ENCODE measurements around the gene PRPF19. TPM values are rescaled to one million over a fixed set of nuclear protein-coding genes. Genes with fewer than 3 reads are reported as not detected.
A peak's percentile ranks its signal among the peaks of the same experiment; 100 is the strongest.

The PRPF19 gene
- total RNA-seq (10 to 100 TPM; 97.4 to 99.2 TPM), polyA plus RNA-seq (10 to 100 TPM; 10.8 to 17.1 TPM)

DNA sequence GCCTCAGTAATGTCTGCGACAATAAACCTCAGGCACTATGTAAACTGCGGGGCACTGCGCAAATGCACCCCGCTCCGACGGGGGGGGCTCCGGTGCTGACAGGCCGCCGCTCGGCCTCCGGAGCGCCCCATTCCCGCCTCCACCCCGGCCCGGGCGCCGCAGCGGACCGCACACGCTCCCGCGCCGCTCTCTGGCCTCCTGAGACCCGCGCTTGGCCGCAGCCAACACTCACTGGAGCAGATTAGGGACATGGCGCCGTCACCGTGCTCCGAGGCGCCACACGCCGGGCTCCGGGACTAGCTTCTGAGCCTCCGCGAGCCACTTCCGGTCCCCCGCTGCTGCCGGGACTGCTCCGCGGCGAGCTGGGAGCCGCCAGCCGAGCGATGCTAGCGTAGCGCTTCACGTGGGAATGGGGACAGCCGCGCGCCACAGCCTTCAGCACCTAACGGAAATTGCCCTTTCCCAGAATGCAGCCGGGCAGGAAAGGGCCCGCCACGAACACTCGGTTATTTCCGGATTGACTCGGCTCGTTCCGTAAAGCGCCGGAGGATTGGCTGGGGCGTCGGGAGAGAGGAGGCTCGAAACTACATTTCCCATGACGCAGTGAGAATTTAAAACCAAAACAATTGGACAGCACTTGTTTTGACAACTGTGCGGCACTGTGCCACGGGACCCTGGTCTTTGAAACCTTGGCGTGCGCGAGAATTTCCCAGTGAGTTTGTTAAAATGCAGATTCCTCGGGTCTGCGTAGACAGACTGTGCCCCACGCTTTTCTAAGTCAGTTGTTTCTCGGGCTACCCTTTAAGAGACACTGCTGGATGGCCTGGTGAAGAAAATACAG is at the start of gene PRPF19:
PRPF19 (minus strand) TSS at position 454 of the 841 bp plus-strand sequence; CDS start at position 251, 203 bp downstream.
- Histone ChIP-seq H3K27me3 (ENCODE audit: insufficient read depth, low read length) (no peaks in the 10 kb centered on the region), H3K9me3 (ENCODE audit: control insufficient read depth in 1 of 2, low read length in 2 of 2) (no peaks in the 10 kb centered on the region), H3K27ac (ENCODE audit: low read depth, low read length) (peak within 1 kb of the TSS; percentile 85), H3K4me1 (ENCODE audit: insufficient read depth, low read length) (peaks cover 38% of the 10 kb centered on the region), H3K36me3 (ENCODE audit: insufficient read depth, low read length) (peaks cover 21% of the 10 kb centered on the region), H3K4me3 (ENCODE audit: low read length in 2 of 2) (peak within 1 kb of the TSS; percentile 85)
- Mint-ChIP-seq H3K4me3 (peak within 1 kb of the TSS; percentile 82 to 94 (median 91)), H3K9me3 (no peaks in the 10 kb centered on the region), H3K36me3 (peaks cover 11 to 39% of the 10 kb centered on the region in 2 donors), H3K27me3 (no peaks in the 10 kb centered on the region), H3K27ac (peak within 1 kb of the TSS; percentile 94 to 99 (median 99)), H3K4me1 (peaks cover 19 to 60% (median 38%) of the 10 kb centered on the region in 4 donors)
- intact Hi-C loops (cut with micrococcal nuclease): loop anchor here (1.0 to 2.0 kb wide), 4 partner anchors 8 to 426 kb away; partner anchors contain the start of genes DDB1, TKFC, TMEM109 and VPS37C
- CTCF ChIA-PET (ENCODE audit: partially characterized antibody): interaction anchor here (1.1 to 9.7 kb wide), 6 partner anchors 8 to 281 kb away, joined by 3 to 117 read pairs (median 4); partner anchors contain the start of gene TMEM109
- POLR2A ChIA-PET (ENCODE audit: partially characterized antibody): interaction anchor here (0.7 to 7.9 kb wide), 18 partner anchors 8 to 254 kb away, joined by 3 to 111 read pairs (median 4); partner anchors contain the start of genes CD6 and TMEM109
- DNase-seq: peak; percentile 99 to 100 (median 99)

DNA sequence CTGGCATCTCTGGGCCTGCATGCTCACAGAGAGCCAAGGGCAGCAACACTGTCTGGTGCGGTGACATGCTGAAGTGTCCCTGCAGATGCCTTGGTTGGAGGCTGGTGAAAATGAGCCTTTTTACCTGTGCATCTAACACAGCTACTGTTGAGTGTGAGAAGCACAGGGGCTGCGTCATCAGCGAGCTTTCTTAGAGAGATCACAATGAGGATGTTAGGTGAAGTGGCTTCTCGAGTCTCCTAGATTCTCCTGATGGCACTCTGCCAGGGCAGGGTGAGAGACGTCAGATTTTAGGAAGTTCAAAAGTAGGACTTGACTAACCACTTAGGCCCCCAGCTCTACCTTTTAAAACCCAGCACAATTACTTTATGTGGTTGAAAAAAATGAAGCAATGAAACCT is 49.2 kb upstream of the PRPF19 start:
- POLR2A ChIA-PET (ENCODE audit: partially characterized antibody): no interaction called here
- Mint-ChIP-seq H3K9me3 (no peaks in the 10 kb centered on the region), H3K4me3 (no peak overlapping the region), H3K36me3 (no peaks in the 10 kb centered on the region), H3K4me1 (peaks cover 6 to 16% (median 11%) of the 10 kb centered on the region in 4 donors), H3K27ac (no peak overlapping the region), H3K27me3 (peaks cover 7 to 8% of the 10 kb centered on the region in 2 donors)
- peaks cover 9% of the 10 kb centered on the region for H3K4me1 ChIP-seq (ENCODE audit: insufficient read depth, low read length)
- CTCF ChIA-PET (ENCODE audit: partially characterized antibody): interaction anchor here (1.6 kb wide), 1 partner anchor 41 kb away, joined by 3 read pairs; no protein-coding TSS in a partner anchor
- intact Hi-C loops (cut with micrococcal nuclease): no loop called here
- H3K27me3 ChIP-seq (ENCODE audit: insufficient read depth, low read length): peaks cover 6% of the 10 kb centered on the region
- H3K4me3 ChIP-seq (ENCODE audit: low read length in 2 of 2): no peak overlapping the region
- H3K27ac ChIP-seq (ENCODE audit: low read depth, low read length): no peak overlapping the region
- no peaks in the 10 kb centered on the region for H3K36me3 ChIP-seq (ENCODE audit: insufficient read depth, low read length)
- H3K9me3 ChIP-seq (ENCODE audit: control insufficient read depth in 1 of 2, low read length in 2 of 2): no peaks in the 10 kb centered on the region
- DNase-seq: no peak

DNA sequence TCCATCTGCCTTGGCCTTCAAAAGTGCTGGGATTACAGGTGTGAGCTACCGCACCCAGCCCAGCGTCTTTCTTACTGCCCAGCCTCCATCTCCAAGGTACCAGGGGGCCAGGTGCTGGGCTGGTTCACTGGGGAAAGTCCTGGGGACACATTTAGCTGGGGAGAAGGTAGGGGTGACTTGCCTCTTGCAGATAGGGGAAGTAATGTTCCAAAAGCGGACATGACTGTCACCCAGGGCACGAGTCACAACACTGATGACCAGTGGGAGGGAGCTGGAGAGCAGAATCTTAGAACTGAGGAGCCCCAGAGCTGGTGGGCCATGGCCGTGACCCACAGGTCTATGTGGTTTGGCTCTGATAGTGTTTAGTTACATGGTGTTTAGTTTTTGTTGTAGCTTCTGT is 48.0 kb upstream of the PRPF19 start:
- H3K27ac Mint-ChIP-seq: no peak overlapping the region
- peaks cover 7 to 10% of the 10 kb centered on the region in 2 donors for H3K27me3 Mint-ChIP-seq
- no peaks in the 10 kb centered on the region for H3K36me3 Mint-ChIP-seq
- H3K27me3 ChIP-seq (ENCODE audit: insufficient read depth, low read length): peaks cover 9% of the 10 kb centered on the region
- no peak overlapping the region for H3K27ac ChIP-seq (ENCODE audit: low read depth, low read length)
- ChIA-PET CTCF (ENCODE audit: partially characterized antibody) (interaction anchor here (1.4 to 1.6 kb wide), 2 partner anchors 9 to 39 kb away, joined by 3 read pairs; no protein-coding TSS in a partner anchor), POLR2A (ENCODE audit: partially characterized antibody) (interaction anchor here (0.7 kb wide), 1 partner anchor 17 kb away, joined by 3 read pairs; the partner anchor contains the start of gene CD6)
- intact Hi-C loops (cut with micrococcal nuclease): no loop called here
- no peaks in the 10 kb centered on the region for H3K9me3 Mint-ChIP-seq
- peaks cover 9% of the 10 kb centered on the region for H3K4me1 ChIP-seq (ENCODE audit: insufficient read depth, low read length)
- H3K4me3 Mint-ChIP-seq: no peak overlapping the region
- no peaks in the 10 kb centered on the region for H3K9me3 ChIP-seq (ENCODE audit: control insufficient read depth in 1 of 2, low read length in 2 of 2)
- H3K36me3 ChIP-seq (ENCODE audit: insufficient read depth, low read length): no peaks in the 10 kb centered on the region
- peaks cover 6 to 20% (median 11%) of the 10 kb centered on the region in 4 donors for H3K4me1 Mint-ChIP-seq
- H3K4me3 ChIP-seq (ENCODE audit: low read length in 2 of 2): no peak overlapping the region
- DNase-seq: no peak

DNA sequence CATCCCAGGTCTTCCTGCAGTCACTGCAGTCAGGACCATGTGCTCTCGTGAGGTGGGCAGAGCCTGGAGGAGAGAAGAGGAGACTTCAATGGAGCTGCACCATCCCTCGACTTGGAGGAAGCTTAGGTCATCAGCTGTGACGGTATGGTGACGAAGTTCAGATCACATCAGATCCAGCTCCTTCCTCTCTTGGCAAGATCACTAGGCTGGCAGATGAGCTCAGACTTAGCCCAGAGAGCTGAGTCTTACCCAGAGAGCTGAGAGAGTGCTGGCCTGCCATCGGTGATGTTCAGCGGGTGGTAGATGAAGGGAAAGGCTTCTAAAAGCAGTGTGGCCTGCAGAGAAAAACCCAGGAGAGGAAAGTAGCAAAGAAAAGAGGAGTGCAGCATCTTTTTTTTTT is 47.4 kb upstream of the PRPF19 start:
- no peak for DNase-seq
- ChIA-PET CTCF (ENCODE audit: partially characterized antibody) (interaction anchor here (0.8 to 1.5 kb wide), 3 partner anchors 8 to 22 kb away, joined by 3 to 4 read pairs (median 4); no protein-coding TSS in a partner anchor), POLR2A (ENCODE audit: partially characterized antibody) (interaction anchor here (0.7 kb wide), 1 partner anchor 18 kb away, joined by 3 read pairs; the partner anchor contains the start of gene CD6)
- Mint-ChIP-seq H3K36me3 (no peaks in the 10 kb centered on the region), H3K9me3 (no peaks in the 10 kb centered on the region), H3K4me1 (peaks cover 6 to 20% (median 11%) of the 10 kb centered on the region in 4 donors), H3K27me3 (peaks cover 5 to 9% of the 10 kb centered on the region in 2 donors), H3K27ac (peak overlapping the region in 1 of 7 donors; percentile 72), H3K4me3 (no peak overlapping the region)
- no peak overlapping the region for H3K27ac ChIP-seq (ENCODE audit: low read depth, low read length)
- no peaks in the 10 kb centered on the region for H3K36me3 ChIP-seq (ENCODE audit: insufficient read depth, low read length)
- no peaks in the 10 kb centered on the region for H3K9me3 ChIP-seq (ENCODE audit: control insufficient read depth in 1 of 2, low read length in 2 of 2)
- no peak overlapping the region for H3K4me3 ChIP-seq (ENCODE audit: low read length in 2 of 2)
- peaks cover 9% of the 10 kb centered on the region for H3K27me3 ChIP-seq (ENCODE audit: insufficient read depth, low read length)
- peaks cover 9% of the 10 kb centered on the region for H3K4me1 ChIP-seq (ENCODE audit: insufficient read depth, low read length)
- intact Hi-C loops (cut with micrococcal nuclease): loop anchor here (2.0 kb wide), 1 partner anchor 39 kb away; the partner anchor contains the start of gene TMEM109

DNA sequence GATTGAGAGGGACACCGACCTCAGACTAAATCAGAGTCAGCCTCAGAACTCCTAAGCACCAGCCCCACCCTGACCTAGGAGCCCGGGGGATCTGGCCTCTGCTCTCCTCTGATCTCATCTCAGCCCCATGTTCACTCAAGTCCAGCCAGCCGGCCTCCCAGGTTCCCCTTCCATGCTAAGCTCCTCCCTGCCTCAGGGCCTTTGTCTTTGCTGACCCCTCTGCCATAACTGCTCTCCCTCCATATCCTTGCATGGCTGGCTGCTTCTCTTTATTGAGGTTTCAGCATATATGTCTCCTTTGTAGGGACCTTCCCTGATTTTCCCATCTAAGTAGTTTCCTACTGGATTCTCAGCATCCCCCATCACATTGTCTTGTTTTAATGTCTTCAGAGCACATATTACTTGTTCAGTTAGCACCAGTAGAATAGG is 46.4 kb upstream of the PRPF19 start:
- no peak for DNase-seq
- Histone ChIP-seq H3K36me3 (ENCODE audit: insufficient read depth, low read length) (no peaks in the 10 kb centered on the region), H3K27me3 (ENCODE audit: insufficient read depth, low read length) (peaks cover 9% of the 10 kb centered on the region), H3K27ac (ENCODE audit: low read depth, low read length) (no peak overlapping the region), H3K9me3 (ENCODE audit: control insufficient read depth in 1 of 2, low read length in 2 of 2) (no peaks in the 10 kb centered on the region), H3K4me1 (ENCODE audit: insufficient read depth, low read length) (peaks cover 9% of the 10 kb centered on the region), H3K4me3 (ENCODE audit: low read length in 2 of 2) (no peak overlapping the region)
- Mint-ChIP-seq H3K27ac (peak overlapping the region in 5 of 7 donors; percentile 53 to 85 (median 66)), H3K27me3 (peaks cover 5 to 13% of the 10 kb centered on the region in 2 donors), H3K4me1 (peaks cover 6 to 20% (median 11%) of the 10 kb centered on the region in 4 donors), H3K36me3 (no peaks in the 10 kb centered on the region), H3K9me3 (no peaks in the 10 kb centered on the region), H3K4me3 (peak overlapping the region in 6 of 8 donors; percentile 28 to 88 (median 57))
- CTCF ChIA-PET (ENCODE audit: partially characterized antibody): interaction anchor here (1.5 kb wide), 1 partner anchor 21 kb away, joined by 4 read pairs; no protein-coding TSS in a partner anchor
- intact Hi-C loops (cut with micrococcal nuclease): loop anchor here (2.0 kb wide), 1 partner anchor 38 kb away; the partner anchor contains the start of gene TMEM109
- POLR2A ChIA-PET (ENCODE audit: partially characterized antibody): interaction anchor here (1.0 kb wide), 1 partner anchor 71 kb away, joined by 3 read pairs; no protein-coding TSS in a partner anchor

DNA sequence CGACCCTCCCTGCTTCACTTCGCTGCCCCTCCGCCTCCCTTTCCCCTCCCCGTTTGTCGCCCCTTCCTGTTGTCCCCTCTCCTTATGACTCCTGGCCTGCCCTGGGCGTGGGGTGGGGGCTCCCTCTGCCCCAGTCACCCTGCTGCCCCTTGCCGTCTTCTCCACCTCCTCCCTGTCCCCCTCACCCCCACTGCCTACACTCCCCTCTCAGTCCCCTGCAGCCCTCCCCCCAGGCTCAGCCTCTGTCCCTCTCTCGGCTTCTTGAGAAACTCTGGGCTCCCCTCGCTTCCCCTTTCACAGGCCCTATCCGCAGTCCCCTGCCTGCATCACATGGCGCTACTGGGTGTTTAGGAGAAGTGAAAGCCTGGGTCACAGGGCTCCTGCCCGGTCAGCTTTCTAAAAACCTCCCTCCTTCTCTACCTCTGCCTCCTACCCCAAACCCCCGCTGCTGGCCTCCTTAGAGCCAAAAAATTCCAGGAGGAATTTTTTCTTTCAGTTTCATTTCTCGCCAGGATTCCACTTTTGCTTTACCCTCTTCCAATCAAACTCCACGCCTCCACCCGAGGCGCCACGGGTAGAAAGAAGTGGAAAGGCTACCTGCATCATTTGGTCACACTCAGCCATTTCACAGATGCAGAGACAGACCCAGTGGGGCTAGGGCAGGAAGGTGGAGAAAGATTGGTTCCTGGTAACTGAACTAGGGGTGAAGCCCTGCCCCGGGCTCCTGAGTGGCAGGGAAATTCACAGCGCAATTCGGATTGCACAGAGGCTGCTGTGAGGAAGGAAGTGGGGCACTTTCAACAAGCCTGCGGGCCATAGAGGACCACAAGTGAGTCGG is 45.7 kb upstream of the PRPF19 start, which contains the start of gene SLC15A3:
SLC15A3 (minus strand) TSS at position 273 of the 838 bp plus-strand sequence. CDS start 625 bp downstream, outside the sequence.
- intact Hi-C loops (cut with micrococcal nuclease): loop anchor here (2.0 kb wide), 1 partner anchor 37 kb away; the partner anchor contains the start of gene TMEM109

More for the DNA sequence above, 45.7 kb upstream of the PRPF19 start, which contains the start of gene SLC15A3:
- ChIA-PET CTCF (ENCODE audit: partially characterized antibody) (no interaction called here), POLR2A (ENCODE audit: partially characterized antibody) (interaction anchor here (1.0 kb wide), 1 partner anchor 71 kb away, joined by 3 read pairs; no protein-coding TSS in a partner anchor)
- Histone ChIP-seq H3K27me3 (ENCODE audit: insufficient read depth, low read length) (peaks cover 9% of the 10 kb centered on the region), H3K4me3 (ENCODE audit: low read length in 2 of 2) (no peak within 1 kb of the TSS), H3K27ac (ENCODE audit: low read depth, low read length) (no peak within 1 kb of the TSS), H3K36me3 (ENCODE audit: insufficient read depth, low read length) (no peaks in the 10 kb centered on the region), H3K4me1 (ENCODE audit: insufficient read depth, low read length) (peaks cover 9% of the 10 kb centered on the region), H3K9me3 (ENCODE audit: control insufficient read depth in 1 of 2, low read length in 2 of 2) (no peaks in the 10 kb centered on the region)
- Mint-ChIP-seq H3K4me3 (peak within 1 kb of the TSS; percentile 72 to 88 (median 79)), H3K9me3 (no peaks in the 10 kb centered on the region), H3K4me1 (peaks cover 6 to 20% (median 11%) of the 10 kb centered on the region in 4 donors), H3K27me3 (peaks cover 5 to 13% of the 10 kb centered on the region in 2 donors), H3K27ac (peak within 1 kb of the TSS; percentile 29 to 85 (median 66)), H3K36me3 (no peaks in the 10 kb centered on the region)
- peak in 2 of 5 donors; percentile 17 to 53 for DNase-seq
